HG03354 (cell line): Measurements from ENCODE around the gene PRPH.
A peak's percentile ranks its signal among the peaks of the same experiment; 100 is the strongest.
"Not testable (repeated sequence)": the region's sequence is repeated elsewhere in the genome, so short reads cannot be mapped to it uniquely, and the experiment has no call there.

Experiments
- ATAC-seq: cut with Tn5 transposase; IDR thresholded peaks from one replicate; pipeline ENCODE4 v1.9.1; 2021; ENCODE audit warnings: mild to moderate bottlenecking; ENCODE audit not compliant: unreplicated experiment, poor library complexity, severe bottlenecking

PRPH gene

GRCh38 chr12:49296836-49297694 is 2.1 kb downstream of the PRPH start:
- ATAC-seq = no peak

GRCh38 chr12:49297695-49298060 is 2.7 kb downstream of the PRPH start:
- ATAC-seq = no peak

- no peak for ATAC-seq
These were observed 3.2 kb downstream of the PRPH start for GRCh38 chr12:49298160-49298559.

GRCh38 chr12:49301760-49302159 is 6.8 kb downstream of the PRPH start:
- no peak for ATAC-seq

- no peak for ATAC-seq
These were observed 9.2 kb downstream of the PRPH start for GRCh38 chr12:49304161-49304560.

- ATAC-seq = no peak
These were observed 11.0 kb downstream of the PRPH start for GRCh38 chr12:49305762-49306510.

- no peak for ATAC-seq
These were observed 14.4 kb downstream of the PRPH start for GRCh38 chr12:49309386-49309785.

GRCh38 chr12:49310451-49311000 is 15.6 kb downstream of the PRPH start:
- ATAC-seq = not testable (repeated sequence)

GRCh38 chr12:49314811-49315210 is 19.9 kb downstream of the PRPH start:
- no peak for ATAC-seq

- not testable (repeated sequence) for ATAC-seq
These were observed 22.2 kb downstream of the PRPH start for GRCh38 chr12:49317118-49317517.

- ATAC-seq = not testable (repeated sequence)
These were observed 25.6 kb downstream of the PRPH start for GRCh38 chr12:49320411-49321103.

GRCh38 chr12:49322367-49322707 is 27.4 kb downstream of the PRPH start:
- no peak for ATAC-seq

- peak; percentile 99 for ATAC-seq
These were observed 28.0 kb downstream of the PRPH start, which contains the start of gene TROAP for GRCh38 chr12:49322708-49323523. TSS of gene TROAP (plus strand) at chr12:49323255. CDS start at chr12:49323609, 354 bp downstream.

GRCh38 chr12:49323524-49324097 is 28.7 kb downstream of the PRPH start:
- ATAC-seq = no peak

- ATAC-seq = no peak
These were observed 30.7 kb downstream of the PRPH start for GRCh38 chr12:49325606-49326005.

- ATAC-seq = no peak
These were observed 32.4 kb downstream of the PRPH start for GRCh38 chr12:49327368-49327767.

- no peak for ATAC-seq
These were observed 32.9 kb downstream of the PRPH start for GRCh38 chr12:49327887-49328286.

- no peak for ATAC-seq
These were observed 33.9 kb downstream of the PRPH start for GRCh38 chr12:49328816-49329215.

- ATAC-seq = no peak
These were observed 35.2 kb downstream of the PRPH start for GRCh38 chr12:49330032-49330619.
